ENCODE results near the gene COL26A1. TPM values are rescaled to one million over a fixed set of nuclear protein-coding genes. Genes with fewer than 3 reads are reported as not detected.

Gene COL26A1
- total RNA-seq, 1 donor from 2014 or later = 7.8 TPM

- Histone ChIP-seq H3K27me3 (ENCODE audit: control insufficient read depth in 3 of 3, insufficient read depth in 3 of 3, low read length in 3 of 3) (peaks cover 4 to 16% (median 9%) of the 10 kb centered on the region in 3 donors), H3K4me3 (ENCODE audit: low read length in 3 of 3) (no peak overlapping the region), H3K9me3 (ENCODE audit: control insufficient read depth in 3 of 3, low read length in 3 of 3) (peaks cover 4 to 11% (median 5%) of the 10 kb centered on the region in 3 donors), H3K27ac (ENCODE audit: low read depth, low read length) (no peak overlapping the region), H3K36me3 (ENCODE audit: control insufficient read depth in 3 of 3, insufficient read depth in 3 of 3, low read length in 3 of 3) (no peaks in the 10 kb centered on the region), H3K9ac (ENCODE audit: low read depth in 1 of 3, low read length in 3 of 3) (no peak overlapping the region), H3K4me1 (ENCODE audit: control insufficient read depth in 3 of 3, insufficient read depth in 3 of 3, low read length in 3 of 3) (peaks cover 0 to 3% (median 0%) of the 10 kb centered on the region in 3 donors)
Observed at GRCh38 chr7:101412976-101413375, 50.3 kb downstream of the COL26A1 start.

DNA sequence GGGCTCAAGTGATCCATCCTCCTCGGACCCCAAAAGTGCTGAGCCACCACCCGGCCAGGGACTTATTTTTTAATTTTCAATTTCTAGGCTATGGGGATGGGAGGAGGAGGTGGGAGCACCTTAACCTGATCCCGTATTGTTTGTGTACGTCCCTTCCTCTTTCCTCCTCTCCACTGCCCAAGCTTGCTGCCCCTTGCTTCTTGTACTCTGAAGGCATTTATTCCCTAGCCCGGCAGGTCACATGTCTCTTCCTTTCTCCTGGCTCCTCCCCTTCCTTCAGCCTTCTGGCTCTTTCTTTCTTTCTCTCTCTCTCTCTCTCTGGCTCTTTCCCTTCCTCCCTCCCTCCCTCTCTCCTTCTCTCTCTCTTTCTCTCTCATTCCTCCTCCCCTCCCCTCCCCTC is 56.0 kb downstream of the COL26A1 start:
- Histone ChIP-seq H3K9ac (ENCODE audit: low read depth in 1 of 3, low read length in 3 of 3) (no peak overlapping the region), H3K27me3 (ENCODE audit: control insufficient read depth in 3 of 3, insufficient read depth in 3 of 3, low read length in 3 of 3) (peaks cover 6 to 16% (median 12%) of the 10 kb centered on the region in 3 donors), H3K4me1 (ENCODE audit: control insufficient read depth in 3 of 3, insufficient read depth in 3 of 3, low read length in 3 of 3) (no peaks in the 10 kb centered on the region), H3K27ac (ENCODE audit: low read depth, low read length) (no peak overlapping the region), H3K9me3 (ENCODE audit: control insufficient read depth in 3 of 3, low read length in 3 of 3) (no peaks in the 10 kb centered on the region), H3K4me3 (ENCODE audit: low read length in 3 of 3) (no peak overlapping the region), H3K36me3 (ENCODE audit: control insufficient read depth in 3 of 3, insufficient read depth in 3 of 3, low read length in 3 of 3) (no peaks in the 10 kb centered on the region)

- Histone ChIP-seq H3K4me1 (ENCODE audit: control insufficient read depth in 3 of 3, insufficient read depth in 3 of 3, low read length in 3 of 3) (no peaks in the 10 kb centered on the region), H3K9me3 (ENCODE audit: control insufficient read depth in 3 of 3, low read length in 3 of 3) (no peaks in the 10 kb centered on the region), H3K4me3 (ENCODE audit: low read length in 3 of 3) (no peak overlapping the region), H3K27me3 (ENCODE audit: control insufficient read depth in 3 of 3, insufficient read depth in 3 of 3, low read length in 3 of 3) (peaks cover 6 to 16% (median 12%) of the 10 kb centered on the region in 3 donors), H3K36me3 (ENCODE audit: control insufficient read depth in 3 of 3, insufficient read depth in 3 of 3, low read length in 3 of 3) (no peaks in the 10 kb centered on the region), H3K9ac (ENCODE audit: low read depth in 1 of 3, low read length in 3 of 3) (no peak overlapping the region), H3K27ac (ENCODE audit: low read depth, low read length) (no peak overlapping the region)
Observed at GRCh38 chr7:101419831-101420230, 57.2 kb downstream of the COL26A1 start.

DNA sequence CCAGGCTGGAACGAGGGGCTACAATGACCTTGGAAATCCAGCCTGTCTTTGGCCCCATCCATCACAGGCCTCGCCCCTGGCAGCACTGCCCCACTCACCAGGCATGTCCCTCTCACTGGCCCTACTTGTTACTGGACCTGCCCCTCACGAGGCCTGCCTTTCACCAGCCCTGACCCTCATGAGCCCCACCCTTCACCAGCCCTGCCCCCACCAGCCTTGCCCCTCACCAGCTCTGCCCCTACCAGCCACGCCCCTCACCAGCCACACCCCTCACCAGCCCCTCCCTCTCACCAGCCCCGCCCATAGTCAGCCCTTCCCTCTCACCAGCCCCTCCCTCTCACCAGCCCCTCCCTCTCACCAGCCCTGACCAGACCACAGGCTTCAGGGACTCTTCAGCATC is 57.8 kb downstream of the COL26A1 start:
- Histone ChIP-seq H3K9me3 (ENCODE audit: control insufficient read depth in 3 of 3, low read length in 3 of 3) (no peaks in the 10 kb centered on the region), H3K27ac (ENCODE audit: low read depth, low read length) (no peak overlapping the region), H3K27me3 (ENCODE audit: control insufficient read depth in 3 of 3, insufficient read depth in 3 of 3, low read length in 3 of 3) (peaks cover 6 to 16% (median 12%) of the 10 kb centered on the region in 3 donors), H3K4me3 (ENCODE audit: low read length in 3 of 3) (no peak overlapping the region), H3K9ac (ENCODE audit: low read depth in 1 of 3, low read length in 3 of 3) (no peak overlapping the region), H3K36me3 (ENCODE audit: control insufficient read depth in 3 of 3, insufficient read depth in 3 of 3, low read length in 3 of 3) (no peaks in the 10 kb centered on the region), H3K4me1 (ENCODE audit: control insufficient read depth in 3 of 3, insufficient read depth in 3 of 3, low read length in 3 of 3) (no peaks in the 10 kb centered on the region)

DNA sequence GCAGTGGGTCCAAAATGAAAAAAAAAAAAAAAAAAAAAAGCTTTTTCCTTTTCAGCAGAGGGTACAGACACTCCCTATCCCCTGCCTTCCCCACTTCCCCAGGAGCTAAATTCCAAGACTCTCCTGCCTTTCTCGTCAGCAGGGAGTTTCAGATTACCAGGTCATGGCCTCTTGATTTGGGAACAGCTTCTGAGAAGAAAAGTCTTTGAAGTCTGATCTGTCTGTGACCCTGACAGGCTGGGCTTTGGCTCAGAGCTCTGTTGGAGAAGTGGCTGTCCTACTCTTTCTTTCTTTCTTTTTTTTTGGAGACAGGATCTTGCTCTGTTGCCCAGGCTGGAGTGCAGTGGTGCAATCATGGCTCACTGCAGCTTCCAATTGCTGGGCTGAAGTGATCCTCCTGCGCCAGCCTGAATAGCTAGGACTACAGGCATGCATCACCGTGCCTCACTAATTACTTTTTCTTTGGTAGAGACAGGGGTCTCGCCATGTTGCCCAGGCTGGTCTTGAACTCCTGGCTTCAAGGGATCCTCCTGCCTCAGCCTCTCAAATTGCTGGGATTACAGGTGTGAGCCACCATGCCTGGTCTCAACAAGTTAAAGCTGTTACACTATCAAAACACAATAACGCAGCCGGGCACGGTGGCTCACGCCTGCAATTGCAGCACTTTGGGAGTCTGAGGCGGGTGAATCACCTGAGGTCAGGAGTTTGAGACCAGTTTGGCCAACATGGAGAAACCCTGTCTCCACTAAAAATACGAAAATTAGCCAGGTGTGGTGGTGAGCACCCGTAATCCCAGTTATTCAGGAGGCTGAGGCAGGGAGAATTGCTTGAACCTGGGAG is 59.9 kb downstream of the COL26A1 start:
- H3K27ac ChIP-seq (ENCODE audit: low read depth, low read length) = no peak overlapping the region
- H3K4me3 ChIP-seq (ENCODE audit: low read length in 3 of 3) = no peak overlapping the region
- no peak overlapping the region for H3K9ac ChIP-seq (ENCODE audit: low read depth in 1 of 3, low read length in 3 of 3)
- peaks cover 6 to 16% (median 14%) of the 10 kb centered on the region in 3 donors for H3K27me3 ChIP-seq (ENCODE audit: control insufficient read depth in 3 of 3, insufficient read depth in 3 of 3, low read length in 3 of 3)
- H3K36me3 ChIP-seq (ENCODE audit: control insufficient read depth in 3 of 3, insufficient read depth in 3 of 3, low read length in 3 of 3) = no peaks in the 10 kb centered on the region
- no peaks in the 10 kb centered on the region for H3K9me3 ChIP-seq (ENCODE audit: control insufficient read depth in 3 of 3, low read length in 3 of 3)
- H3K4me1 ChIP-seq (ENCODE audit: control insufficient read depth in 3 of 3, insufficient read depth in 3 of 3, low read length in 3 of 3) = no peaks in the 10 kb centered on the region

DNA sequence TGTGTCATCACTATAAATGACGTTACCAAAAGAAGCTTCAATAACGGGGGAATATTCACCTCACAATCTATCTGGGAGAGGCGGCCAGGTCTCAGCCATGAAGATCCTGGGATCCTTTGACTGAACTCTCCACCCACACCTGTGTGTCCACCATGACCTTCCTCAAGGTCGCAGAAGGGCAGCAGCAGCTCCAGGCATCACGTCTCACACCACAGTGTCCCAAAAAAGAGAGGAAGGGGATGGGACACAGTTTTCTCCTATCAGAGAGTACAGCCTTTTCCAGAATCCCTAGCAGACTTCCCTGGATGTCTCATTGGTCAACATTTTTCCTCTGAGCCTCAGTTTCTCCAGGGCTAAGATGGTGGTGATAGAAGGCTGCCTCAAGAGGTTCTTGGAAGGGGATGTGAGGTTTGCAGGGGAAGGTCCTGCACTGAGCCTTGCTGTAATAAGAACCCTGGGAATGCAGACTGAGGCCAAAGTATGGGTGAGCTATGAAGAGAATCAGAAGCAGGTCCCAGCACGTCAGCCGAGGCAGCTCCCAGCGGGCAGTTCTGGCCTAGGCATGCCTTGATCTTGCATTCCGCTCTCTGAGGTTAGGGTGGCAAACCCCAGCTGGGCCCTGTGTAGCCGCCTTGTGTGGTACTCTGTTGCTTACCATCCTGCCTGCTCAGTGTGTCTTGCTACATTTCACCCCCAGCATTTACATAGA is 63.8 kb downstream of the COL26A1 start:
- Histone ChIP-seq H3K4me3 (ENCODE audit: low read length in 3 of 3) (no peak overlapping the region), H3K4me1 (ENCODE audit: control insufficient read depth in 3 of 3, insufficient read depth in 3 of 3, low read length in 3 of 3) (no peaks in the 10 kb centered on the region), H3K36me3 (ENCODE audit: control insufficient read depth in 3 of 3, insufficient read depth in 3 of 3, low read length in 3 of 3) (no peaks in the 10 kb centered on the region), H3K9ac (ENCODE audit: low read depth in 1 of 3, low read length in 3 of 3) (no peak overlapping the region), H3K27me3 (ENCODE audit: control insufficient read depth in 3 of 3, insufficient read depth in 3 of 3, low read length in 3 of 3) (peaks cover 0 to 6% (median 0%) of the 10 kb centered on the region in 3 donors), H3K9me3 (ENCODE audit: control insufficient read depth in 3 of 3, low read length in 3 of 3) (no peaks in the 10 kb centered on the region), H3K27ac (ENCODE audit: low read depth, low read length) (no peak overlapping the region)

DNA sequence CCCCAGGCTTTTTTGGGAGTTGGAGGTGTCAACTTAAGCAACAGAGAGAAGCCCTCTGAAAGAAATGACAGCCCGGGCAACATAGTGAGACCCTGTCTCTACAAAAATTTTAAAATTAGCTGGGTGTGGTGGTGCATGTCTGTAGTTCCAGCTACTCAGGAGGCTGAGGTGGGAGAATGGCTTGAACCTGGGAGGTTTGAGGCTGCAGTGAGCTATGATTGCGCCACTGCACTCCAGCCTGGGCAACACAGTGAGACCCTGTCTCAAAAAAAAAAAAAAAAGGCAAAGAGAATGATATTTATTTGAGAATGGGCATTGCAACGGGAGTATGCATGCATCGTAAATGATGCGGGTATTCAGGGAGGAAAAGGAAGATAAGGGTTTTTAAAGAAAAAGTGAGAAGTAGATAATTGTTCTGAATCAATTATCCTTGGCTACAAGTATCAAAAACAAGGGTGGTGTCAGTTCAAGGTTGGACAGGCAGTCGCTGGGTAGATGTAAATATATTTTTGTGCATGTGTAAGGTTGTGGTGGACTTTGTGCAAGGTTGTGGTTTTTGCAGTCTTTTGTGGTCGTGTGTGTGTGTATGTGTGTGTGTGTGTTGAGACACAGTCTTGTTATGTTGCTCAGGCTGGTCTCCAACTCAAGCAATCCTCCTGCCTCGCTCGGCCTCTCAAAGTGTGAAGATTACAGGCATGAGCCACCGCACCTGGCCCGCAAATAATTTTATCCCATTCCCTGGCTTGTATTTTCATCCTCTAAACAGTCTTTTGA is 65.6 kb downstream of the COL26A1 start:
- Histone ChIP-seq H3K9ac (ENCODE audit: low read depth in 1 of 3, low read length in 3 of 3) (no peak overlapping the region), H3K4me1 (ENCODE audit: control insufficient read depth in 3 of 3, insufficient read depth in 3 of 3, low read length in 3 of 3) (no peaks in the 10 kb centered on the region), H3K27ac (ENCODE audit: low read depth, low read length) (no peak overlapping the region), H3K27me3 (ENCODE audit: control insufficient read depth in 3 of 3, insufficient read depth in 3 of 3, low read length in 3 of 3) (peaks cover 5 to 6% (median 5%) of the 10 kb centered on the region in 3 donors), H3K4me3 (ENCODE audit: low read length in 3 of 3) (no peak overlapping the region), H3K36me3 (ENCODE audit: control insufficient read depth in 3 of 3, insufficient read depth in 3 of 3, low read length in 3 of 3) (no peaks in the 10 kb centered on the region), H3K9me3 (ENCODE audit: control insufficient read depth in 3 of 3, low read length in 3 of 3) (no peaks in the 10 kb centered on the region)

DNA sequence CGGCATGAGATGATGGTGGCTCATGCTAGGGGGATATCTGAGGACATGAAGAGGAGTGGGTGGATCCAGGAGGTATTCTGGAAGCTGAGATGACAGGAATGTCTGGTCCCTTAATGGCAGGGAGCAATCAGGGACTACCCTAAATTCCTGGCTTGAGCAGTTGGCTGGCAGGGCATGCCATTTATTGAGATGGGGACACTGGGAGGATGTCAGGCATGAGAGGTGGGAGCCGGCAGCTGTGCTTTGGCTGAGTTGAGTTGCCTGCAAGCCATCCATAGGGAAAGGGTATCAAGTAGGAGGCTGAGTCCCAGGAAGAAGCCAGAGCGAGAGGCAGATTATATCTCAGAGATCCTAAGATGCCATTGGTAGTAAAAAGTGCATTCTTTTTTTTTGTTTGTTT is 69.6 kb downstream of the COL26A1 start:
- Histone ChIP-seq H3K27ac (ENCODE audit: low read depth, low read length) (no peak overlapping the region), H3K36me3 (ENCODE audit: control insufficient read depth in 3 of 3, insufficient read depth in 3 of 3, low read length in 3 of 3) (no peaks in the 10 kb centered on the region), H3K27me3 (ENCODE audit: control insufficient read depth in 3 of 3, insufficient read depth in 3 of 3, low read length in 3 of 3) (peaks cover 9 to 32% (median 30%) of the 10 kb centered on the region in 3 donors), H3K9ac (ENCODE audit: low read depth in 1 of 3, low read length in 3 of 3) (no peak overlapping the region), H3K9me3 (ENCODE audit: control insufficient read depth in 3 of 3, low read length in 3 of 3) (no peaks in the 10 kb centered on the region), H3K4me3 (ENCODE audit: low read length in 3 of 3) (no peak overlapping the region), H3K4me1 (ENCODE audit: control insufficient read depth in 3 of 3, insufficient read depth in 3 of 3, low read length in 3 of 3) (no peaks in the 10 kb centered on the region)

DNA sequence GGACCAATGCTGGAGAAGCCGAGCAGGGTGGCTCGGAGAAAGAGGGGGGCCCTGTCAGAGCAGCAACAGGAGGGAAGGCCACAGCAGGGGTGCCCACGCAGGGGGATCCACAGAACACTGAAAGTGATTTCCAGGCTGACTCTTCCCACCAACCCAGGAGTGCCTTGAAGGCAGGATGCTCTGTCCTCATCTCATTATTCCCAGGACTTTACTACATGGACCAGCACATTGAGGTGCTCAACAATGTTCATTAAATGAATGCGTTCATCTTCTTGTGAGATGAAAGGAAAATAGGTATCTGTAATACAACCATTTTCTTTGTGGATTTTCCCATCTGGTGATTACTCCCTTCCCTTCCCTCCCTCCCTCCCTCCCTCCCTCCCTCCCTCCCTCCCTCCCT is 71.0 kb downstream of the COL26A1 start:
- Histone ChIP-seq H3K27ac (ENCODE audit: low read depth, low read length) (no peak overlapping the region), H3K36me3 (ENCODE audit: control insufficient read depth in 3 of 3, insufficient read depth in 3 of 3, low read length in 3 of 3) (no peaks in the 10 kb centered on the region), H3K4me1 (ENCODE audit: control insufficient read depth in 3 of 3, insufficient read depth in 3 of 3, low read length in 3 of 3) (no peaks in the 10 kb centered on the region), H3K27me3 (ENCODE audit: control insufficient read depth in 3 of 3, insufficient read depth in 3 of 3, low read length in 3 of 3) (peaks cover 9 to 33% (median 30%) of the 10 kb centered on the region in 3 donors), H3K4me3 (ENCODE audit: low read length in 3 of 3) (no peak overlapping the region), H3K9ac (ENCODE audit: low read depth in 1 of 3, low read length in 3 of 3) (no peak overlapping the region), H3K9me3 (ENCODE audit: control insufficient read depth in 3 of 3, low read length in 3 of 3) (no peaks in the 10 kb centered on the region)
